HepG2 (cell line): Measurements from ENCODE around the gene DSTN. TPM values are rescaled to one million over a fixed set of nuclear protein-coding genes. Genes with fewer than 3 reads are reported as not detected.
A peak's percentile ranks its signal among the peaks of the same experiment; 100 is the strongest.

Experiments used
- ASH2L ChIP-seq: fragments of 300-600, 200-600 bp; sonication (generic); IDR thresholded peaks from 2 replicates; pipeline ENCODE4 v1.7.0; 2017; ENCODE audit warnings: low read depth, mild to moderate bottlenecking, moderate library complexity, mixed read lengths, low read length; ENCODE audit not compliant: insufficient read length
- CEBPB ChIP-seq: IDR thresholded peaks from 2 replicates; pipeline ENCODE4 v1.6.1; 2011; ENCODE audit warnings: low read depth, low read length, improper control_type of control experiment, borderline replicate concordance
- DRAP1 ChIP-seq: IDR thresholded peaks from 2 replicates; pipeline ENCODE4 v1.6.1; 2016; ENCODE audit warnings: missing genetic modification reagents, missing compliant biosample characterization
- FOSL1 ChIP-seq: sonication (generic); formaldehyde crosslinking; IDR thresholded peaks from 2 replicates; pipeline ENCODE4 v1.9.0; 2021; ENCODE audit warnings: missing genetic modification reagents, borderline replicate concordance
- HBP1 ChIP-seq: IDR thresholded peaks from 2 replicates; pipeline ENCODE4 v1.6.1; 2016; ENCODE audit warnings: low read depth, control low read depth
- JARID2 ChIP-seq: sonication (generic); formaldehyde crosslinking; IDR thresholded peaks from 2 replicates; pipeline ENCODE4 v1.8.1; 2023; ENCODE audit warnings: missing genetic modification reagents, inconsistent platforms; ENCODE audit not compliant: insufficient replicate concordance
- KLF15 ChIP-seq: sonication (generic); formaldehyde crosslinking; IDR thresholded peaks from 2 replicates; pipeline ENCODE4 v1.8.1; 2023; ENCODE audit warnings: borderline replicate concordance, mild to moderate bottlenecking, inconsistent platforms, missing genetic modification reagents, mixed read lengths
- KMT2B ChIP-seq: IDR thresholded peaks from 2 replicates; pipeline ENCODE4 v1.6.1; 2016; ENCODE audit warnings: missing genetic modification reagents, missing compliant biosample characterization
- MED13 ChIP-seq: sonication (generic); formaldehyde crosslinking; IDR thresholded peaks from 2 replicates; pipeline ENCODE4 v1.5.0; 2020; ENCODE audit warnings: missing genetic modification reagents
- NFE2 ChIP-seq: sonication (generic); formaldehyde crosslinking; IDR thresholded peaks from 2 replicates; pipeline ENCODE4 v1.4.0; 2020; ENCODE audit warnings: missing genetic modification reagents
- NFIC ChIP-seq: IDR thresholded peaks from 2 replicates; pipeline ENCODE4 v1.6.1; 2012; ENCODE audit warnings: mild to moderate bottlenecking, low read length, inconsistent platforms
- NFKB2 ChIP-seq: sonication (generic); formaldehyde crosslinking; IDR thresholded peaks from 2 replicates; pipeline ENCODE4 v1.4.0; 2020; ENCODE audit warnings: missing genetic modification reagents, borderline replicate concordance
- POGK ChIP-seq: sonication (generic); formaldehyde crosslinking; conservative IDR thresholded peaks from 2 replicates; pipeline ENCODE4 v1.8.0; 2022; ENCODE audit warnings: mild to moderate bottlenecking, moderate library complexity, missing genetic modification reagents
- PRPF4 ChIP-seq: fragments of 200-400 bp; formaldehyde crosslinking; IDR thresholded peaks from 2 replicates; pipeline ENCODE4 v1.6.1; 2016; ENCODE audit warnings: low read length, low read depth; ENCODE audit not compliant: poor library complexity, severe bottlenecking
- RBM22 ChIP-seq: fragments of 200-400 bp; formaldehyde crosslinking; optimal IDR thresholded peaks from 2 replicates; pipeline ENCODE3; 2017; ENCODE audit warnings: mild to moderate bottlenecking, low read length, moderate library complexity
- SETDB1 ChIP-seq: sonication (generic); formaldehyde crosslinking; IDR thresholded peaks from 2 replicates; pipeline ENCODE4 v1.5.1; 2020; ENCODE audit warnings: missing genetic modification reagents, mild to moderate bottlenecking, borderline replicate concordance
- SIX1 ChIP-seq: sonication (generic); formaldehyde crosslinking; IDR thresholded peaks from 2 replicates; pipeline ENCODE4 v1.4.0; 2020; ENCODE audit warnings: missing genetic modification reagents, borderline replicate concordance
- SIX4 ChIP-seq: sonication (generic); formaldehyde crosslinking; IDR thresholded peaks from 2 replicates; pipeline ENCODE4 v1.4.0; 2020; ENCODE audit warnings: missing genetic modification reagents
- SKI ChIP-seq: fragments of 450-650 bp; IDR thresholded peaks from one replicate; pipeline ENCODE4 v1.6.1; 2018; ENCODE audit warnings: mild to moderate bottlenecking; ENCODE audit not compliant: partially characterized antibody
- ZBTB3 ChIP-seq: sonication (generic); formaldehyde crosslinking; IDR thresholded peaks from 2 replicates; pipeline ENCODE4 v1.4.0; 2020; ENCODE audit warnings: low read depth, mild to moderate bottlenecking, moderate library complexity, missing genetic modification reagents, borderline replicate concordance
- ZFAT ChIP-seq: sonication (generic); formaldehyde crosslinking; conservative IDR thresholded peaks from 2 replicates; pipeline ENCODE4 v1.8.1; 2023; ENCODE audit warnings: missing genetic modification reagents, inconsistent platforms
- ZNF253 ChIP-seq: sonication (generic); formaldehyde crosslinking; IDR thresholded peaks from 2 replicates; pipeline ENCODE4 v1.8.0; 2022; ENCODE audit warnings: mild to moderate bottlenecking, missing genetic modification reagents, borderline replicate concordance
- ZNF329 ChIP-seq: sonication (generic); formaldehyde crosslinking; IDR thresholded peaks from 2 replicates; pipeline ENCODE4 v1.9.0; 2021; ENCODE audit warnings: low read depth, mild to moderate bottlenecking, missing genetic modification reagents
- ZNF33B ChIP-seq: sonication (generic); formaldehyde crosslinking; IDR thresholded peaks from 2 replicates; pipeline ENCODE4 v1.5.1; 2020; ENCODE audit warnings: mild to moderate bottlenecking, missing genetic modification reagents
- ZNF770 ChIP-seq: sonication (generic); formaldehyde crosslinking; IDR thresholded peaks from 2 replicates; pipeline ENCODE4 v1.5.0; 2020; ENCODE audit warnings: mild to moderate bottlenecking, missing genetic modification reagents
- polyA plus RNA-seq, 8 experiments: library from polyadenylated mRNA; depleted of rRNA in 3 of 8; stranded (reverse) in 7 of 8; unstranded in 1 of 8; fragments of >200 nt; fragmentation: Illumina TruSeq in 4 of 8; extraction: Trizol in 4 of 8; gene quantifications; 2 replicates each; pipeline versions ENCODE4 v1.2.1 to v1.2.3, GENCODE V29; 2011 to 2016; ENCODE audit warnings: low read depth in 4 of 8, missing spikeins in 1 of 8, mixed read lengths in 1 of 8; ENCODE audit not compliant: insufficient read depth in 1 of 8
- total RNA-seq, 5 experiments: library from RNA; depleted of rRNA; stranded (reverse); fragments of >200 nt; fragmentation: Illumina TruSeq; extraction: Trizol; gene quantifications; 2 replicates each; pipeline ENCODE4 v1.2.3, GENCODE V29; 2016; ENCODE audit warnings: low read depth in 1 of 5

DSTN gene
- total and polyA plus RNA-seq, 2 of the 13 experiments (the other 11 are each of a cell fraction or from before 2014, with no cell fraction given): 27.6 to 106 TPM

GRCh38 chr20:17569616-17570346 is at the start of gene DSTN (continued):
- peak; percentile 28; the same call in 1 of the 2 replicates for TF ChIP-seq HBP1
- TF ChIP-seq KLF15: no peak; the same call in 1 of the 2 replicates
- TF ChIP-seq DRAP1: peak; percentile 62; the same call in 1 of the 2 replicates
- no peak for TF ChIP-seq CEBPB
- TF ChIP-seq FOSL1: peak; percentile 13; the same call in 1 of the 2 replicates
- TF ChIP-seq ZFAT (CRISPR knock-in tag): no peak
- TF ChIP-seq PRPF4: no peak
- no peak for TF ChIP-seq SIX1 (CRISPR knock-in tag)
- TF ChIP-seq ZBTB3 (CRISPR knock-in tag): no peak
- TF ChIP-seq JARID2 (CRISPR knock-in tag): no peak
- TF ChIP-seq ZNF329: no peak
- TF ChIP-seq SIX4: no peak
- TF ChIP-seq MED13: no peak
- TF ChIP-seq NFE2: no peak
- peak; percentile 15; the same call in 1 of the 2 replicates for TF ChIP-seq ZNF253 (CRISPR knock-in tag)
- TF ChIP-seq NFIC: no peak
- peak; percentile 76; the same call in 1 of the 2 replicates for TF ChIP-seq KMT2B (CRISPR knock-in tag)
- TF ChIP-seq ZNF33B: no peak; the same call in 1 of the 2 replicates
- TF ChIP-seq SETDB1 (CRISPR knock-in tag): no peak
- TF ChIP-seq SKI: no peak
- TF ChIP-seq RBM22: no peak
- TF ChIP-seq NFKB2 (CRISPR knock-in tag): peak; percentile 64; the same call in 1 of the 2 replicates
- no peak; the same call in 1 of the 2 replicates for TF ChIP-seq ZNF770 (CRISPR knock-in tag)
- peak; percentile 90 for TF ChIP-seq ASH2L
- peak; percentile 91 for TF ChIP-seq POGK
